Left colon (tissue), 2 donors: ENCODE measurements around the gene ASCL3. TPM values are rescaled to one million over a fixed set of nuclear protein-coding genes. Genes with fewer than 3 reads are reported as not detected.
"Not testable (repeated sequence)": the region's sequence is repeated elsewhere in the genome, so short reads cannot be mapped to it uniquely, and the experiment has no call there.

Source experiments
- ATAC-seq: fragments of 200-7000 bp; cut with Tn5 transposase; one replicate; pipeline ENCODE4 v1.9.1; 2020; ENCODE audit warnings: mild to moderate bottlenecking, moderate library complexity
- DNase-seq, 2 donors: peaks; one replicate each; pipeline ENCODE4 v3.0.0-alpha.2; 2020
- intact Hi-C, 2 donors: fragments of 100-400 bp; cut with DNase I in 1 of 2; cut with micrococcal nuclease in 1 of 2; formaldehyde crosslinking; loops; one replicate each; pipeline versions ENCODE4 v1.11.2 to v1.14.0; 2022; cut with DNase I, micrococcal nuclease
- total RNA-seq, 2 donors: library from RNA; stranded (reverse); fragmentation: NEBNext Ultra II Directional; extraction: Animal tissue kit (Norgen Biotek cat#: 25700); gene quantifications; one replicate each; pipeline ENCODE4 v1.2.1, GENCODE V29; 2021
- donor health status: DM: no; HTN: no; CAD: no.
- donor health status: DM: yes; HTN: yes; CAD: no.

Gene ASCL3
- total RNA-seq, 2 donors from 2014 or later, result not detected

DNA sequence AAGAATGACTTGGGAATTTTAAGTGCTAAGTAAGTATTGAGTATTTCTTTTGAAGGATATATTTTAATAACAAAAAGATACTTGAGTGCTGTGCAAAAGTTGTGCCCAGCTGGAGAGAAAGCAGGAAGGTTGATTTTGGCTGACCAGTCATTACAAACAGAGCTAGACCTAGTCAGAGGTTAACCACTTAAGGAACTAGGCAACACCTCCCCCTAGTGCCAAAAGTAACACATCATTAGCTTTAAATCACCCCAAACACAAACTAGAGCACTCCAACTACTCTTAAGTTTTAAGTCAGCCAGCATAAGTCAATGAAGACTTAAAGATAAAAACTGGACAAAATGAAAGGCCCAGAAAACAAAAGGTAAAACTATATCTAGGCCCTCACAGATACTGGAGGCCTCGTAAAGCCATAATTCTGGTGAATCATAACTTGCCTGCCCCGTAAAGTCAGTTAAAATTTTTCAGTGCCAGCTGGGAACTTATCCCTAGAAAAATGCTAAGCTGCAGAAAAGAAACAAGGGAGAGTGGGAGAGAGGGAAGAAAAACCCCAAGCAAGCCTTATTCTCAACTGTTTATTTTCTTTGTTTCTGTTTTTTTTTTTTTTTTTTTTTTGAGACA lies 16.8 kb upstream of the ASCL3 start:
- ATAC-seq, result peak; percentile 21
- intact Hi-C loops, result no loop called here
- DNase-seq, result no peak

DNA sequence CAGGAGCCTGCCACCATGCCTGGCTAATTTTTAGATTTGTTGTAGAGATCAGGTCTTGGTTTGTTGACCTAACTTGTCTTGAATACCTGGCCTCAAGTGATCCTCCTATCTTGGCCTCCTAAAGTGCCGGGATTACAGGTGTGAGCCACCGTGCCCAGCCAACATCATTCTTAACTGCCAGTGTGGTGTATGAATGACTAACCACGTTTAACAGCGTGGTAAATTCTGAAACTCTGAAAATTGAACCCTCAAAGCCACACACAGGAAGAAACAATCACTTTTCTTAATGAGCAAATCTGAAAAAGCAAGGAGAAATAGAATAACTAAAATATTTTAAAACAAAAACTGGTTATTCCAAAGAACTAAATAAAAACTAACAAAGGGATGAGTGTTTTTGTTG lies 14.0 kb upstream of the ASCL3 start:
- ATAC-seq (no peak), DNase-seq (no peak)
- intact Hi-C loops, result no loop called here

DNA sequence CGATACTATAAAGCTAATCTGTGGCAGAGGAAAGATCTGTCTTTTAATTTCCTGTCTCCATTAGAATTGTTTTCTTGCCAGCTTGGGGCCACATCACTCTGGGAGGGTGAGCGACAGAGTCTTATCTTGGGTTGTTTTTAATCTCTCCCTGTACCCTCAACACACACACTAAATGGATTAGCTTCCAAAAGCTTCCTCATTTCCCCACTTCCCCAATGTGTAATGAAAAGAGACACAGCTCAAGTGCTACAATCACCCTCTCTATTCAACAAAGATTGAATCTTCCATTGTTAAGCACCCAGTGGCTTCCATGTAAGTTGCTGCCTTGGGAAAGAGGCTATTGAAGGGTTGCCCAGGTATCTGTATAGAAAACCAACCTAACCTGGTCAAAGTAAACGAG lies 6.1 kb upstream of the ASCL3 start:
- intact Hi-C loops, result no loop called here
- ATAC-seq (no peak), DNase-seq (no peak)

DNA sequence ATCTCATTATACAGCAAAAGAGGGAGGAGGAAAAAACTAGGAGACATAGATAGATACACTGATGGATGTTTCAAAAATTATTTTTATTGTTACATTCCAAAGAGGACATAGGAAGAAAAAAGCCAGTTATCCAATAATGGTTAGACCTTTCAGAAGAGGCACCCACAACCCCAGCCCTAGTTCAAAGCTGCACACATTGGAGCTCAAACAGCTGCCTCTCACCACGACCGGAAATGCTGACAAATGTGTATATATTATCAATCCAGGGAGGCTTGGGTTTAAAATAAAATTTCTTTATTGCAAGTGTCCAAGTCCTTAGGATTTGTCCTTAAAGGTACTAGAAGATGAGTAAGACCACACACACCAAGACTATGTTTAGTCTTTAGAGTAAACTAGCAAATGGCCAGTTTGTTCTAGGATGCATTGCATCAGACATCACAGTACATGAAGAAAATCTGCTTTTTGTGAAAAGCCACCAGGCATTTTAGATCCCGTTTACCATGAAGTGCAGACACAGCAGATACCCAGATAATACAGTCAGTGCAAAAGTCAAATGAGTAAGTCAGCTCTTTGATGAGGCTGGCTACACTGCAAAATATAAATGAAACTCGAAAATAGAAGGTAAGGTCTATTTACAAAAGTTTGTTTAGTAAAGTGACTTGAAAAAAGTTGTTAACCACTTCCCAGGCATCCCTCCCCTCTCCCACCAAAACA lies 4.6 kb upstream of the ASCL3 start:
- no peak for DNase-seq
- intact Hi-C loops, result no loop called here

DNA sequence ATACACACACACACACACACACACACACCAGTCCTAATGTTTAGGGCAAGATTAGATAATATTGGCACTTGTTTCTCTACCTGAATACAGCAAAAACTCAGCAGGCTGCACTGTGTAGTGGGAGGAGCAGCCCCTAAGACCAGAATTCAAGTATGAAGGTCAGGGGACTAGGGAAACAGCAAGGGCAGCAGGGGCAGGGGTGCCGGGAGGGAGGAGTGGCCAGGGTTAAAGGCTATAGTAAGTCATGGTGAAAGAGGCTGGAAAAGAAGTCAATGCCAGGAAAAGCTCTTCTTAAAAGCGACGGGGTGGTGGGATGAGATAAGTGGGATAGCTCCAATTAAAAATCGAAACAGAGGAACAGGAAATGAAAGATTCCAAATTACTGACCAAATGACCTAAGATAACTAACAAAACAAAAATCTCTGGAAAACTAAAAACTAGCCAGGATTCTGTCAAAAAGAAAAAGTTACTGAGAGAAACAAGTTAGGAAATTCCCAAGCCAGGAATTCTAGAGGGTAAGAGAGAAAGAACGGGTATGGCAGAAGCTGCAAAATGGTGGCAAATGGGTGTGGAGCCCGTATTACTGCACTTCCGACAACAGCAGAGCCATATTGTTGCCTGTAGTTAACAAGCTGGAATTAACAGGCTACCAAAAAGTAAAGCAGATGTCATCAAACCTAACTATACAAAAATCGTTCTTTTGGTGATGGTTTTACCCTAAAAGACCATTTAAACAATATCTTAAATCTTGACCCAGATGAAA lies 1.3 kb downstream of the ASCL3 start:
- intact Hi-C loops, result no loop called here
- ATAC-seq (no peak), DNase-seq (no peak)

More for the DNA sequence above, 4.6 kb upstream of the ASCL3 start:
- ATAC-seq, result no peak

DNA sequence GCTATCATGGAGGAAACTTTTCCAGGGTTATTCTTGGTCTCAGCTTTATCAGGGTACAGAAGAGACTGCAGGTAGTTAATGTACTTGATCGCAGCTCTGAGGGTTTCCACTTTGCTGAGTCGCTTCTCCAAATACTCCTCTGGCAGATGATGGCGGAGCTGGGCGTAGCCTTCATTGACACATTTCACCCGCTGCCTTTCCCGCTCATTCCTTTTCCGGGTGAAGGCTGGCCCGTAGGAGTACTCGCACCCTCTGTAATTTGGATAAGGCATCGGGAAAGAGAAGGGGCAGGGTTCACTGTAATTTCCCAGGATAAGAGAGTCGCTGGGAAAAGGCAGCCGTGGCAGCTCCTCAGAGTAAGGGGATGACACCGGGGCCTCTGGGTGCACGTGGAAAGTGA lies 5.2 kb downstream of the ASCL3 start:
- intact Hi-C loops, result no loop called here
- no peak for ATAC-seq
- no peak for DNase-seq

DNA sequence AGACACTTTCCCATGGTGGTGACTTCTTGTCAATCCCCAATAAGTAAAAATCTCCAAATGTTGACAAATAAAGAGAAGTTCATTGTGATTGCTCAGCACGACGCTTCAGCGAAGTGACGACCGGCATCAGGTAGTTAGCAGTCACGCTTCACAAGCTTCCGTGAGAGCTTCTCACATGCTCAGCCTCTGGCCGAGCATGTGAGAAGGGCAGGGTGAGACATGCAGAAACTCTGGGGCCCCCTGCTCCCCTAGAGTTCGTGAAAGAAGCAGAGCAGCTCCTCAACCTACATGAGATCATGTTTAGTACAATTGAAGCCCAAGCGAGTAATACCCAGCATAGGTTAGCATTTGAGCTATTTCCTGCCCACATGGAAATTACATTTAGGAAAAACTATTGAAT lies 5.7 kb downstream of the ASCL3 start:
- intact Hi-C loops, result no loop called here
- ATAC-seq (no peak), DNase-seq (no peak)

DNA sequence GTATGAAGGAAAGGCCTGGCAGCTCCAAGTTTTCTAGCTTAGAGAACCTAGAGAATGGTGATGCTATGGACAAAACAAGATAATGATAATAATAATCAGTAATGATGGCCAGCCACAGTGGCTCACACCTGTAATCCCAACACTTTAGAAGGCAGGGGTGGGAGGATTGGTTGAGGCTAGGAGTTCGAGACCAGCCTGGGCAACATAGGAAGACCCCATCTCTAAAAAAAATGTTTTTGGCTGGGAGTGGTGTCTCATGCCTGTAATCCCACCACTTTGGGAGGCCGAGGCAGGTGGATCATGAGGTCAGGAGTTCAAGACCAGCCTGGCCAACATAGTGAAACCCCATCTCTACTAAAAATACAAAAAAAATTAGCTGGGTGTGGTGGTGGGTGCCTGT lies 7.0 kb downstream of the ASCL3 start:
- ATAC-seq, intact Hi-C loops, DNase-seq: not testable (repeated sequence)

DNA sequence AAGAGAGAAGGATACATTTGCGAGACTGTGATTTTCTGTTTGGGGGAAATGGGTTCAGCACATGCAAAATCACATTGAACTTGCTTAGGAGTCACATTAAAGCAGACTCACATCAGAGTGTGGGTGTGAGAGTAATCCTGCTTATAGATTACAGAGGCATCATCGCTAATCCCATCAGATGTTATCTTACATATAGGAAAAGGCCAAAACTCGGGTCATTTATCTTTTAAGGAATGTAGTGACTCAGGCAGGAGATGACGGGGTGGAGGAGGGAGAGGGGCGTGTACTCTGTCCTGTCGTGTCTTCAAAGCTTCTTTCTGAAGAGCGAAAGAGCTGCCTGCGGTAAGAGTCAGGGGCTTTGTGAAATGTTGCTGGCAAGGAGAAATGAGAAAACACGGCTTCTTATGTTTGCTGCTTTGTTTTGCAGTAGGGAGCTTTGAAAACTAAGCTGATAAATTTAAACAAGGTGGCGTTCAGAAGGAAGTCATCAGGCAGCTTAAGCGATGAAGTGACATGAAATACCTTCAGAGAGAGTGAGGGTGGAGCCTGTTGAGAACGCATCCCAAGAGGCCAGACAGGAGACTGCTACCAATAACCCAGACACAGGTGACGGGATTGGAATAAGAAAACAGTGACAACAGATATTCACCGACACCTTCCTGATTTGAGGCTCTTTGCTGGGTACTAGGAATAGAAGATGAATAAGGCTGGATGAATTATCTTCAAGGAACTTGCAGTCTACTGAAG lies 7.9 kb downstream of the ASCL3 start:
- DNase-seq (no peak), ATAC-seq (no peak)
- intact Hi-C loops, result no loop called here

DNA sequence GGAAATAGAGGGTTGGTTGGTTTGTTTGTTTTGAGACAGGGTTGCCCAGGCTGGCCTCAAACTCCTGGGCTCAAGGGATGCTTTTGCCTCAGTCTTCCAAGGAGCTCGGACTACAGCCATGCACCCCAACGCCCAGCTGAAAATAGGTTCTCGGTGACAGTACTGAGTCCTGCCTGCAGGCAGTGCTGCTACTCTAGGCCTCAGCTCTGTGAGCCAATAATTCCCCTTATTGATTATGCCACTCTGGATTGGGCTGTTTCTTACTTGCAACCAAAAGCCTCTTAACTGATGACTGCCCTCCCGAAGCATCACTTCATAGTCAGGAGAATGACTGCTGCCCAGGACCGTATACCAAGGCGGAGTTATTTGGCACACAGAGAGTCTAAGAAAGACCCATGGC lies 8.9 kb downstream of the ASCL3 start:
- intact Hi-C loops, result no loop called here
- DNase-seq (no peak), ATAC-seq (no peak)

DNA sequence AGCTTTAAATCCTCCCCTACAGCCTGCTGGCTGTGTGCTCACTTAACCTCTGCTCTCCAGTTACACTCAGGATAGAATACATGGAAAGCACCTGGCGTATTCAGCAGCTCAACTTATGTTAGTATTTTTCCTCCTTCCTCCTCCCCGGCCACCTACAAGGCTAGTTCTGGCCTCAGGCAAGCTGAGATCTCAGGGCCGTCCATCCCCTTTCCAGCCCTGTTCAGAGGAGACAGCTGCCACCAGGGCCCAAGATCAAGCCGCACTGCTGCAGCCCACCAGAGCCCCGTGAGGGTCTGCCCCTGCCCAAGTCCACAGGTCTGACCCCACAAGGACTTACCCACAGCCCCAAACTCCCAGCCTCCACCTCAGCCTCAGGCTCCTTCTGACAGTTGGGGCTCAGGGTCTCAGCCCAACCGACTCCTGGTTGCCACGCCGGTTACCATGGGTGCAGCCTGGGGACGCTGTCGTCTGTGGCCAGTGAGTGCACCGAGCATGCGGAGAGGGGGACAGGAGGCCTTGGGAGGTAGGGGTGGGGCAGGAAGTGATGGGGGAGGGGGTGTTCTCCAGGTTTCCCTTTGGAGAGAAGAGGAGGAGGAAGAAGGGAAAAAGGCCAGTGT lies 10.1 kb downstream of the ASCL3 start, which contains the start of gene C11orf16:
Gene C11orf16, minus strand, starts transcription at position 384 of the 617 bp plus-strand sequence. CDS start 639 bp downstream, outside the sequence.
- ATAC-seq, result no peak
- intact Hi-C loops, result no loop called here
- DNase-seq, result no peak

DNA sequence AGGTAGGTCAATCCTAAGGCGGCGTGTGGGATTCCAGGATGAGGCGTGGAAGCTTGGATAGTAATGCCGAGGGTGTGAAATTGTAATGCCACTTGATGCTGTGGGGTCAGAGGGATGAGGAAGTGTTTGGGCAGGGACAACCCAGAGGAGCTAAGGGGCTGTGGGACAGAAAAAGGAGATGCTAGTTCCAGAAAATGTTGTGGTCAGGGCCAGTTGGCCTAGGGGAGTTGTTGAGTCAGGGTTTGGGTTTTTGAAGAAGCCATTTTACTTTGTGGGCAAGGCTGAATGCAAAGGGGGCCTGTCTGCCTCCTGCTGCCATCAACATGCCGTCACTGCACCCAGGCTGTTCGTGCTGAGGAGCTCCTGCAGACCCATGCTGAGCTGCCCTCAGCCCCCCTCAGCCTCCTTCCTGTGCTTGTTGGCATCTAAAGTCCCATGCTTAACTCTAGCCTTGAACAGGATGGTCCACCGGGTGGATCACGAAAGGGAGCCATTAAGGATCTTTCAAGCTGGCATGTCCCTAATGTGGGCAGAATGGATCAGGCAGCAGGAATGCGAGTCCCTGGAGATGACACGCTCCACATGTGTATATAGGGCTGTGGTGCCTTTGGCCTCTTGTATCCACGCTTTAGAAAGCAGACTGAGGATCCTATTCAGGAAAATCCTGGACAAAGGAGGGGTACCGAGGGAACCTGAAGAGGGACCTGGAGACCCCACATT lies 12.2 kb downstream of the ASCL3 start:
- no peak for ATAC-seq
- intact Hi-C loops, result no loop called here
- DNase-seq, result no peak

DNA sequence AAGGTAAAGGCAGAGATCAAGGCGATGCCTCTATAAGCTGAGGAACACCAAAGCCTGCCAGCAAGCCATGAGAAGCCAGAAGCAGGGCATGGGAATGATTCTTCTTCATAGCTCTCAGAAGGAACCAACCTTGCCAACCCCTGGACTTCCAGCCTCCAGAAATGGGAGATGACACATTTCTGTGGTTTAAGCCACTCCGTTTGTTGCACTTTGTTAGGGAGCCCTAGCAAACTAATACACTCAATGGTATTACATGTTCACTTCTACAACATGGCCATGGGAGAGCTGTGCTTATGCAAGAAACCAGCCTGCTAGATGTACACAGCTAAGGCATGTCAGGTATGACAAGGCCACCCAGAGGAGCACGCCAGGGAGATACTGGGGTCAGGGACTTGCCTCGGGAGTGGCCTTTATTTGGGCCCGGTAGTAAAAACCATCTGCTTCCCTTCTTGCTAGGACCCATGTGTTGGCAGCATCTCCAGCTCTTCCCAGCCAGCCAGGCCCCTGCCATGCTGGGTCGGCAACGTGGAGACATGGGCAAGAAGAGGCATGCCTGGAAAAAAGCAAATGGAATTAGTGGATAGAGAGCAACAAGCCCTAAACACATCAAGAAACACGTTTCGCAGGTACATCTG lies 13.7 kb downstream of the ASCL3 start:
- ATAC-seq (no peak), DNase-seq (no peak)
- intact Hi-C loops, result no loop called here

DNA sequence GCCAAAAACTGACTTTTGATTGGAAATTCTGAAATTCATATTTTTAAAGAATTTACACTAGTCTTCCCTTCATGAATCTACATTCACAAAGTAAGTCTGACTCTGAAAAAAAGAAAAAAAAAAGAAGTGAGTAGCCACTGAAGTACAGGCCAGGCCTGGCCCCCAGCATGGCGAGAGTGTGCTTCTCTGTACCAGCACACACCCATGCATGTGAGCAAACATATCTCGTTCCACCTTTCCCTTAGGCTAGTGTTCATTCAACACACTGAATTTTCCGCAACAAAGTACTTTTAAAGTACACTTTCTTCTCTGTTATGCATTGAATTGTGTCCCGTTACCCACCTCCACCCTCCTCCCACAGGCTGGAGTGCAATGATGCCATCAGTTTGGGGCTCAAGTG lies 14.6 kb downstream of the ASCL3 start:
- DNase-seq (no peak), ATAC-seq (no peak)
- intact Hi-C loops, result no loop called here

DNA sequence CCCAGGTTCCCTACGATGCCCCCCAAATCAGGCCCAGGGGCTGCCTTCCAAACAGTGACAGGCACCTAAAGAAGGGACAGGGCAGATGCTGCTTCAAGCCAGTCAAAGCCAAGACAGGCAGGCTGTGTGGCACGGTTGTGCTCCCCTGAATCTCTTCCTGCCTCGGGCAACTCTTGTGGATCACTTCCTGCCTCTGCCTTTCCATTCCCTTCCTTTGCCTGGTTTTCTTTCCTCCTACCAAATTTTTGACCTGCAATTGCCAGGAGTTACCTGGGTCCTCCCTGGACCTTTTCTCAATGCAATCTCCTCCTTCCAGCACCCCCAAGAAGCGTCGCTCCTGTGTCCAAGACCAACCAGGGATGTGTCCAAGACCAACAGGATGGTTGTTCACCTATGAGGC lies 15.6 kb downstream of the ASCL3 start:
- ATAC-seq (no peak), DNase-seq (no peak)
- intact Hi-C loops, result no loop called here

DNA sequence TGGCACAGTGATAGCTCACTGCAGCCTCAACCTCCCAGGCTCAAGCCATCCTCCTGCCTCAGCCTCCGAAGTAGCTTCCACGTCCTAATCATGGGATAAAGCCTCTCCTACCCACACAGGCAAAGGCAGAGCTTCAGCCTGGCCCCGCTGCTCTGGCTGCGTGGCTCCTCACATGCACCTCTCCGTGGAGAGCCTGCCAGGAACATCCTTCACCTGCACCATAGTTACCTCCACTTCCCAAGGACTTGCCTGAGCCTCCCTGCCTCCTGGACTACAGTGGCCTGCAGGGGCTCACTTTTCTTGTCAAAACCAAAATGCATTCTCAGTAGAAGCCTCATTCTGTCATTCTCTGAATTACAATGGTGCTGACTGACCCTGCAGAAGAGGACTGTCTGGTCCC lies 16.6 kb downstream of the ASCL3 start:
- intact Hi-C loops, result no loop called here
- DNase-seq, result no peak
- no peak for ATAC-seq

DNA sequence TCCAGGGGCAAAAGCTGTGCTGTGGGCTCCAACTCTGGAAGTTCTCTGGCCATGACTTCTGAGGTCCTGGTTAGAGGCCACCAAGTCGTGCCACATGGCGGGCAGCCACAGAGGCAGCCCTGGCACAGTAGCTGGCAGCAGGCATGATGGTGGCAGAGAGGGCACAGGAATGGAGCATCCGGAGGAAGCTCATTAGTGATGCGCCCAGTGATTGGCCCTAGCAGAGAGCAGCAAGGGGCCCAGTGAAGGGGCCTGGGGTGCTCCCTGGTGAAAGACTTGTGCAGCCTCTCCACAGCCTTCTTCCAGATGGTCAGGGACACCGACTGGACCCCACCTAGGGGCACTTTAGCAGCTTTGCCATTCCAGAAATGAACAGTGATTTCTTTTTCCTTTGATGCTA lies 17.1 kb downstream of the ASCL3 start:
- ATAC-seq, result no peak
- intact Hi-C loops, result no loop called here
- no peak for DNase-seq

DNA sequence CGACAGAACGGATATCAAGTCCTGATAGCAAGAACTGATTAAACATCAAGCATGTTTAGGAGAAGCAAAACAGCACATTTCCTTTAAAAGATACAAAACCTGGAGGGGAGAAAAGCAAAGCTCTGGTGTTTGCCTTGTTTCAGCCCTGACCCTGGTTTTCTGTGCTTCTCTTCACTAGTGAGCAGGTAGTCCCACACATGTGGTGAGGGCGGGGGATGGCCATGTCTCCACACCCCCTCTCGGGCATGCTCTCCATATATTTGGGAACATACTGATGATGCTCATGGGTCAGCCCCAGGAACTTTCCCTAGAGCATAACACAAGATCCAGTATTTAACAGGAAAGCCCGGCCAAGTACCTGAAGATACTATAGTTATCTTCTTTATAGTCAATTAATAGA lies 20.1 kb downstream of the ASCL3 start:
- no peak for DNase-seq
- intact Hi-C loops, result no loop called here
- no peak for ATAC-seq
